ENCODE measurements around the gene ZNF579. TPM values are rescaled to one million over a fixed set of nuclear protein-coding genes. Genes with fewer than 3 reads are reported as not detected.
A peak's percentile ranks its signal among the peaks of the same experiment; 100 is the strongest.

Gene ZNF579
- total and polyA plus RNA-seq, 2 of the 13 experiments (the other 11 are each of a cell fraction or from before 2014, with no cell fraction given): 2.1 to 2.9 TPM

GRCh38 chr19:55605637-55606470, 25.2 kb upstream of the ZNF579 start, which contains the start of gene ZNF865 (continued):
- TF ChIP-seq ZSCAN21 (CRISPR knock-in tag; IDR thresholded peaks at IDR 0.05; ENCODE audit: borderline replicate concordance): 0 out of 2 replicates have a peak, but pooled peaks have one; percentile 23
- no peak for TF ChIP-seq DNMT3B (CRISPR knock-in tag; conservative IDR thresholded peaks at IDR 0.05)
- no peak for TF ChIP-seq ZNF143 (CRISPR knock-in tag; IDR thresholded peaks at IDR 0.05)
- no peak for TF ChIP-seq NKX3-1 (CRISPR knock-in tag; IDR thresholded peaks at IDR 0.05)
- TF ChIP-seq EZH2 (conservative IDR thresholded peaks at IDR 0.05; ENCODE audit: low read depth, low read length): no peak
- no peak for TF ChIP-seq MED8 (CRISPR knock-in tag; IDR thresholded peaks at IDR 0.05; ENCODE audit: insufficient replicate concordance)
- TF ChIP-seq ZBTB7A (CRISPR knock-in tag; IDR thresholded peaks at IDR 0.05): no peak
- TF ChIP-seq ZNF124 (CRISPR knock-in tag; IDR thresholded peaks at IDR 0.05): no peak
- TF ChIP-seq ZNF362 (CRISPR knock-in tag; IDR thresholded peaks at IDR 0.05; ENCODE audit: borderline replicate concordance): no peak
- no peak for TF ChIP-seq SIN3B (IDR thresholded peaks at IDR 0.05; ENCODE audit: low read length)
- TF ChIP-seq ZNF382 (CRISPR knock-in tag; IDR thresholded peaks at IDR 0.05; ENCODE audit: borderline replicate concordance): no peak
- TF ChIP-seq IKZF5 (CRISPR knock-in tag; IDR thresholded peaks at IDR 0.05): no peak
- 0 out of 2 replicates have a peak, but pooled peaks have one; percentile 33 for TF ChIP-seq POGK (CRISPR knock-in tag; conservative IDR thresholded peaks at IDR 0.05)
- no peak for TF ChIP-seq STAT5B (CRISPR knock-in tag; IDR thresholded peaks at IDR 0.05)
- TF ChIP-seq SALL1 (CRISPR knock-in tag; IDR thresholded peaks at IDR 0.05): 0 out of 2 replicates have a peak, but pooled peaks have one; percentile 26
- peak; percentile 60; the same call in 1 of the 2 replicates for TF ChIP-seq RBFOX2 (IDR thresholded peaks at IDR 0.05; ENCODE audit: low read depth, low read length)
- no peak for TF ChIP-seq CEBPZ (IDR thresholded peaks at IDR 0.05; ENCODE audit: low read length)
- TF ChIP-seq ZNF549 (CRISPR knock-in tag; IDR thresholded peaks at IDR 0.05): no peak
- TF ChIP-seq THAP9 (CRISPR knock-in tag; IDR thresholded peaks at IDR 0.05; ENCODE audit: borderline replicate concordance): no peak
